Fibroblast of gingiva (primary cell): ENCODE measurements around the gene KCNA5.
A peak's percentile ranks its signal among the peaks of the same experiment; 100 is the strongest.

ENCODE experiments used
- DNase-seq: peaks from one replicate; pipeline ENCODE4 v3.0.0-alpha.2; 2011; ENCODE audit warnings: low read depth

The KCNA5 gene

GRCh38 chr12:5043589-5044419 lies at the start of gene KCNA5:
KCNA5 (plus strand) TSS chr12:5043879; CDS start chr12:5044148, 269 bp downstream.
- DNase-seq: no peak

DNA sequence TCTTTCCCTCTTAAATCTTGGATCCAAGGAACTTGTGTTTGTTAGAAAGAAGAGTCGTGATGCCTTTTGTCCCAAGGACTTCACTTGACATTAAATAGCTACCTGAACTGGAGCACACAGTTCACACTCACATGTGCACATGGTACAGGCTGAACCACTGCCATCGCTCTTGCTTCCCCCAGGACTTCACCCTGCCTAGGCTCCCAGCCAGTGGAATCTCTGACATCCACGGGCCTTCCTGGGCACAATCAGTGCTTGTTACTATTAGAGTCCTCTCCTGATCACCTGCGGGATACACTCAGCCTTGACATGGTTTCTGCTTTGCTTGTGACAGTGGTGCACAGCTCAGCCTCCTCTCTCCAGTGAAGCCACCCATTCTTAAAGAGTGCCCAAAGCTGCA lies 49.1 kb upstream of the KCNA5 start:
- no peak for DNase-seq

DNA sequence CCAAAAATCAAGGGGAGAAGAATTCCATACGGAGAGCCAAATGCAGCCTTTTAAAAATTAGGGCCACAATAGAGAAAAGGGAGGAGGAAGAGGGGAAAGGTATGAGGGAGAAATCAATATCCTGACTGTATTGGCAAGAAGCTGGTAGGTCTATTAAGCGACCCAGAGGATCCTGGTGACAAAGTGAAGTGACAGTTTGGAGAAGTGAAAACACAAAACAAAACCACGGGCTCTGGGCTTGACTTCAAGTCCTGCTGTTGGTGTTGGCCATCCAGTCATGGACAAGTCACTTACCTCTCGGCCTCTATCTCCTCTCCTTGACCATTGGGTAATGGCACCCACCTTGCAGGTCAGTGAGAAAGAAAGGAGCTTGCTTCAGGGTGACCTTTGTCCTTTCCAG lies 47.0 kb upstream of the KCNA5 start:
- no peak for DNase-seq

GRCh38 chr12:4997939-4998338 lies 45.7 kb upstream of the KCNA5 start:
- DNase-seq: peak; percentile 62

- no peak for DNase-seq
These were observed 43.5 kb upstream of the KCNA5 start for GRCh38 chr12:5000204-5000603.

- no peak for DNase-seq
These were observed 42.9 kb upstream of the KCNA5 start for GRCh38 chr12:5000658-5001385.

GRCh38 chr12:5003025-5003666 lies 40.5 kb upstream of the KCNA5 start:
- DNase-seq: peak; percentile 34

- no peak for DNase-seq
These were observed 35.0 kb upstream of the KCNA5 start for GRCh38 chr12:5008661-5009060.

DNA sequence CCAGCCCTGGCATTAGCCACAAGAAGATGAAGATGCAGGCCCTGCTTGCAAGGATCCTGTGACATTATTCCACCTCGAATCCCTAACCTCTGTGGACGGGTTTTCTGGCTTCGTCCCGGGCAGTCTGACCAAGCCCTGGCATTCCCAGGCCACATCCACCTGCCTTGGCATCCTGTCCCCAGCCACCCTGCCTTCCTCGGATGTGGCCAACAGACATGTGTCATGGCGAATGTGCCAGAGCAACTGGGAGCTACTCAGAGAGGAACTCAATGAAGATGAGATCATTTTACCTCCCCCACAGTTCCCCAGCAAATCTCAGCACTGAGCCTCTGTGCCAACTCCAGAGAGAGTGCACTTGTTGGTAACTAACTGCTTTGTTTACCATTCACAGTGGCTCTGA lies 33.5 kb upstream of the KCNA5 start:
- DNase-seq: no peak

GRCh38 chr12:5012337-5012736 lies 31.3 kb upstream of the KCNA5 start:
- no peak for DNase-seq

DNA sequence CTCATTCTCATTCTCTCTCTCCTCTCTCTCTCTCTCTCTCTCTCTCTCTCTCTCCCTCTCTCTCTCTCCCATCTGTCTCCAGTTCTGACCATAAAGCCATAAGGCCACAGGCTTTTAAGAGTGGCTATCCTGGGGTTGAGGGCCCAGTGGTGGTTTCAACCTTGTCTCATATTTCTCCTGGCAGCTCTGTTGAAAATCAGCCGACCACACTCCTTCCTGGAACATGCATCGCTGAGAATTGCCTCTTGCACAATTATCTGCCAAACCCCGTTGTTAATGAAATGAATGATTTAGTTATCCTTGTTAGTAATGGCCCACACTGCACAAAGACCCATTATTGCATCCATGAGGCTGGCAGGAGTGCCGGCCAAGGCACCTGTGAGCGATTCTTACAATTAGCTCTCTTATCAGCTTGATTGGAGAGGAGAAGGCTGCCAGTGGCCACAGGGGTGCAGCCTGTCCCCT lies 30.4 kb upstream of the KCNA5 start:
- DNase-seq: peak; percentile 47

DNA sequence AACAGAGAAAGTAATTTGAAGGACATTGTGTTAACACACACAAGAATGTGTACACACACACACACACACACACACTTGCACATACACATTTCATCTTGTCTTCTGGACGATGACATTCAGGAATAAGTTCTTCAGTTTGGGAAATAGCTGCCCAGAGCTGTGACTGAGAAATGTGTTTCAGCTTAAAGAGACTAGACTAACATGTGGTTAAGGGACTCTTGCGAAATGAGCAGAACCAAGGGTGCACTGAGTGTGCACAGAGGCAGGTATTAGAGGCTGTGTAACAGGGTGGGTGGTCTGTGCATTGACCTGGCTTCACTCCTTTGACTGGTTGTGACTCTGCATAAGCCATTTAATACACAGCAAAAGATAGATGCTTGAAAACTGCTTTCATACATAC lies 29.4 kb upstream of the KCNA5 start:
- peak; percentile 17 for DNase-seq

- DNase-seq: no peak
These were observed 27.8 kb upstream of the KCNA5 start for GRCh38 chr12:5015711-5016492.

GRCh38 chr12:5016526-5016925 lies 27.2 kb upstream of the KCNA5 start:
- no peak for DNase-seq

GRCh38 chr12:5017638-5018348 lies 25.9 kb upstream of the KCNA5 start:
- DNase-seq: no peak

- no peak for DNase-seq
These were observed 25.0 kb upstream of the KCNA5 start for GRCh38 chr12:5018677-5019076.

DNA sequence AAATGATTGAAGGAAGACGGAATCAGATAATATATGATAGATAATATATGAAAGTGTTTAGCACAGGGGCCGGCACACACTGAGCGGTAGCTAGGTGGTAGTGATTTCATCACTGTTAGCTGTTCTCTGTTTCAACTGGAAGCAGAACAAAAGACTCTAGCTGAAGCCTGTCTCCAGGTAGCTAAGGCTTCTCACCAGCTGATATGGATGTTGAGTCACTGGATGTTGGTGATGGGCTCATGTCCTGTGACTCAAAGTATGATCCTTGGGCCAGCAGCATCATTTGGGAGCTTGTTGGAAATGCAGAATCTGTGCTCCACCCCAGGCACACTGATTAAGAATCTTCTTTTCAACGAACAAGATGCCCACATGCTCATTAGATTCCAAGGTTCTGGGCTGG lies 21.7 kb upstream of the KCNA5 start:
- DNase-seq: no peak

DNA sequence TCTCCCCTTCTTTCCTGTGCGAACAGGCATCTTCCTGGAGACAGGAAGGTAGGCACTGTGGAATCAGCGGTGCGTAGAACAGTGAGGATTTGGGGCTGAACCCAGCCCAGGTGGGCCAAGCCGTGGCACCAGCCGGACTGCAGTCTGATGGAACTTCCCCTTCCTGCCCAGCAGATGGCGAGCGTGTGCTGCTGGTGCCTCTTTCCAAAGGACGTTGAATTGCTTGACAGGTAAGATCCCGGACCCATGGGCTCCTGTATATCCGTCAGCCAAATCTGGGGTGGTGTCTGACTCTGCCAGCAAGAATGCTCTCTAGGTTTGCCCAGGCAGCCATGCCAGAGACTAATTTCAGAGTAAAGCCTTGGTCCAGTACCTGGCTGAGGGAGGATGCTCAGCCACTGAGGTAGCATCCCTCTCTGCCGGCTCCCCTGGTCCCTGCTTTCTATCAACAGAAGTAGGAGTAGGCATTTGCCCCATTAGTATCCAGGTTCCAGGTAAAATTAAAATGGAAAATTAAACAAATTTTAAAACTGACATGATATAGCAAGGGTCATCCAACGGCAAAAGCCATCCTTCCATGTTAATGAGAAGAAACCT lies 21.1 kb upstream of the KCNA5 start:
- no peak for DNase-seq

- no peak for DNase-seq
These were observed 19.8 kb upstream of the KCNA5 start for GRCh38 chr12:5023842-5024241.

- no peak for DNase-seq
These were observed 17.2 kb upstream of the KCNA5 start for GRCh38 chr12:5026342-5026938.
